Smooth muscle cell (in vitro differentiated cells): Measurements from ENCODE around the gene SLC4A5. TPM values are rescaled to one million over a fixed set of nuclear protein-coding genes. Genes with fewer than 3 reads are reported as not detected.

Source experiments
- DNase-seq: peaks from one replicate; lab custom pipeline; 2025; ENCODE audit not compliant: unreplicated experiment; lab: John Stamatoyannopoulos, UW
- H2AFZ ChIP-seq: fragments of 200-600 bp; sonication (generic); 2 replicates; pipeline ENCODE4 v1.6.0; 2016; ENCODE audit warnings: antibody characterized with exemption, low read depth, mild to moderate bottlenecking
- H3F3A ChIP-seq: fragments of 200-600 bp; sonication (generic); 2 replicates; pipeline ENCODE4 v1.6.0; 2017; ENCODE audit warnings: antibody characterized with exemption, low read depth
- H3K27ac ChIP-seq: fragments of 200-600 bp; sonication (generic); 2 replicates; pipeline ENCODE4 v1.5.1; 2016; ENCODE audit warnings: low read depth, mild to moderate bottlenecking
- H3K27me3 ChIP-seq: fragments of 200-600 bp; sonication (generic); 2 replicates; pipeline ENCODE4 v1.6.1; 2016; ENCODE audit warnings: low read depth, mild to moderate bottlenecking
- H3K36me3 ChIP-seq: fragments of 200-600 bp; sonication (generic); 2 replicates; pipeline ENCODE4 v1.5.1; 2016; ENCODE audit warnings: low read depth
- H3K4me1 ChIP-seq: fragments of 200-600 bp; sonication (generic); 2 replicates; pipeline ENCODE4 v1.5.1; 2016; ENCODE audit warnings: low read depth
- H3K4me2 ChIP-seq: fragments of 200-600 bp; sonication (generic); 2 replicates; pipeline ENCODE4 v1.6.0; 2016; ENCODE audit warnings: mild to moderate bottlenecking
- H3K4me3 ChIP-seq: fragments of 200-600 bp; sonication (generic); 2 replicates; pipeline ENCODE4 v1.5.1; 2016; ENCODE audit warnings: mild to moderate bottlenecking
- H3K79me2 ChIP-seq: fragments of 200-600 bp; sonication (generic); 2 replicates; pipeline ENCODE4 v1.6.0; 2016; ENCODE audit warnings: low read depth, mild to moderate bottlenecking
- H3K9ac ChIP-seq: fragments of 200-600 bp; sonication (generic); 2 replicates; pipeline ENCODE4 v1.6.0; 2016; ENCODE audit warnings: low read depth
- H3K9me3 ChIP-seq: fragments of 200-600 bp; sonication (generic); replicated peaks from 2 replicates; pipeline ENCODE4 v1.5.1; 2016; ENCODE audit warnings: low read depth
- H4K20me1 ChIP-seq: fragments of 200-600 bp; sonication (generic); 2 replicates; pipeline ENCODE4 v1.6.0; 2016; ENCODE audit warnings: low read depth
- CTCF ChIP-seq: fragments of 200-600 bp; sonication (generic); IDR thresholded peaks from 2 replicates; pipeline ENCODE4 v1.5.1; 2017; ENCODE audit warnings: borderline replicate concordance, mild to moderate bottlenecking, antibody characterized with exemption; ENCODE audit not compliant: insufficient read depth, poor library complexity, severe bottlenecking
- whole genome bisulfite sequencing: methylation state at CpG from one replicate; pipeline ENCODE4 v1.1.7; 2016; ENCODE audit warnings: low lambda C conversion rate; 5-methylcytosine and 5-hydroxymethylcytosine counted together
- polyA plus RNA-seq: library from polyadenylated mRNA; unstranded; fragments of >200 nt; fragmentation: Nextera tagmentation; extraction: Ambion mirVana; gene quantifications from 2 replicates; pipeline ENCODE4 v1.2.1, GENCODE V29; 2016
- small RNA-seq: library from RNA; depleted of rRNA; stranded (forward); fragments of <200 nt; gene quantifications from one replicate; pipeline ENCODE3, GENCODE V24; 2014
- total RNA-seq: library from RNA; depleted of rRNA; stranded (reverse); fragments of >200 nt; gene quantifications from 2 replicates; pipeline ENCODE4 v1.2.3, GENCODE V29; 2014

SLC4A5 gene
- total and polyA plus RNA-seq, 2 experiments from 2014 or later = 0.46 to 0.99 TPM

GRCh38 chr2:74168739-74169138, 174.5 kb downstream of the SLC4A5 start:
- H3K4me1 ChIP-seq = no peaks in the 10 kb centered on the region
- WGBS = 92% methylated on average over 2 of the region's 2 CpGs
- peaks cover 71% of the 10 kb centered on the region for H4K20me1 ChIP-seq
- no peaks in the 10 kb centered on the region for H3K9me3 ChIP-seq
- peaks cover 93% of the 10 kb centered on the region for H3K79me2 ChIP-seq
- H3K4me2 ChIP-seq = no peak overlapping the region
- H2AFZ ChIP-seq = no peak overlapping the region
- no peak for DNase-seq
- H3K4me3 ChIP-seq = no peak overlapping the region
- H3K27me3 ChIP-seq = no peaks in the 10 kb centered on the region
- peaks cover 42% of the 10 kb centered on the region for H3K36me3 ChIP-seq
- no peak for TF ChIP-seq CTCF
- no peak overlapping the region for H3K9ac ChIP-seq
- H3K27ac ChIP-seq = no peak overlapping the region
- no peaks in the 10 kb centered on the region for H3F3A ChIP-seq

Small RNA genes lying within 50 kb of the gene (small RNA-seq; reads per million reads assigned to genes)
- not detected for gene RNU6-542P
- gene TAF13P2 = 0.16 reads per million

Other genes with a start within 250 kb of the SLC4A5 start
- gene BOLA3, start 195.5 kb downstream of the SLC4A5 start, total RNA-seq = 87.5 and 99.7 TPM in 2 replicates
- 93.8 and 100 TPM in 2 replicates for gene BOLA3, start 195.5 kb downstream of the SLC4A5 start, polyA plus RNA-seq
- gene MOB1A, start 164.5 kb downstream of the SLC4A5 start, total RNA-seq = 98.1 and 140 TPM in 2 replicates
- gene MOB1A, start 164.5 kb downstream of the SLC4A5 start, polyA plus RNA-seq = 41.5 and 45.2 TPM in 2 replicates
- gene MTHFD2, start 144.8 kb downstream of the SLC4A5 start, total RNA-seq = 136 and 159 TPM in 2 replicates
- 63.6 and 74.2 TPM in 2 replicates for gene MTHFD2, start 144.8 kb downstream of the SLC4A5 start, polyA plus RNA-seq
- 60.7 and 65.8 TPM in 2 replicates for gene DCTN1, start 36.9 kb upstream of the SLC4A5 start, total RNA-seq
- 98.3 and 105 TPM in 2 replicates for gene DCTN1, start 36.9 kb upstream of the SLC4A5 start, polyA plus RNA-seq
- gene C2orf81, start 78.2 kb upstream of the SLC4A5 start, total RNA-seq = 0.54 and 1.3 TPM in 2 replicates
- 2.4 and 3.5 TPM in 2 replicates for gene C2orf81, start 78.2 kb upstream of the SLC4A5 start, polyA plus RNA-seq
- 35.0 and 52.3 TPM in 2 replicates for gene WDR54, start 78.3 kb upstream of the SLC4A5 start, total RNA-seq
- gene WDR54, start 78.3 kb upstream of the SLC4A5 start, polyA plus RNA-seq = 59.2 and 84.5 TPM in 2 replicates
- 31.4 and 32.5 TPM in 2 replicates for gene RTKN, start 98.5 kb upstream of the SLC4A5 start, total RNA-seq
- gene RTKN, start 98.5 kb upstream of the SLC4A5 start, polyA plus RNA-seq = 60.5 and 69.7 TPM in 2 replicates
- gene INO80B, start 111.7 kb upstream of the SLC4A5 start, total RNA-seq = 4.7 and 8.0 TPM in 2 replicates
- gene INO80B, start 111.7 kb upstream of the SLC4A5 start, polyA plus RNA-seq = 10.4 and 23.0 TPM in 2 replicates
- gene WBP1, start 115.0 kb upstream of the SLC4A5 start, total RNA-seq = 63.9 and 90.8 TPM in 2 replicates
- gene WBP1, start 115.0 kb upstream of the SLC4A5 start, polyA plus RNA-seq = 117 and 123 TPM in 2 replicates
- 46.2 and 49.0 TPM in 2 replicates for gene MOGS, start 122.0 kb upstream of the SLC4A5 start, total RNA-seq
- 38.3 and 45.5 TPM in 2 replicates for gene MOGS, start 122.0 kb upstream of the SLC4A5 start, polyA plus RNA-seq
- gene MRPL53, start 129.3 kb upstream of the SLC4A5 start, total RNA-seq = 12.0 and 18.2 TPM in 2 replicates
- 76.8 and 85.4 TPM in 2 replicates for gene MRPL53, start 129.3 kb upstream of the SLC4A5 start, polyA plus RNA-seq
- gene CCDC142, start 139.6 kb upstream of the SLC4A5 start, total RNA-seq = 5.5 and 8.0 TPM in 2 replicates
- 7.7 and 10.8 TPM in 2 replicates for gene CCDC142, start 139.6 kb upstream of the SLC4A5 start, polyA plus RNA-seq
- 18.7 and 23.3 TPM in 2 replicates for gene TTC31, start 139.7 kb upstream of the SLC4A5 start, total RNA-seq
- 17.3 and 19.9 TPM in 2 replicates for gene TTC31, start 139.7 kb upstream of the SLC4A5 start, polyA plus RNA-seq
- 1.7 and 2.4 TPM in 2 replicates for gene LBX2, start 156.2 kb upstream of the SLC4A5 start, total RNA-seq
- gene LBX2, start 156.2 kb upstream of the SLC4A5 start, polyA plus RNA-seq = 1.5 and 1.6 TPM in 2 replicates
- 19.1 and 23.7 TPM in 2 replicates for gene PCGF1, start 164.3 kb upstream of the SLC4A5 start, total RNA-seq
- 29.3 and 34.3 TPM in 2 replicates for gene PCGF1, start 164.3 kb upstream of the SLC4A5 start, polyA plus RNA-seq
- gene TLX2, start 171.0 kb upstream of the SLC4A5 start, total RNA-seq = not detected in 2 replicates
- 0.80 TPM in 1 of 2 replicates, not detected in the other for gene TLX2, start 171.0 kb upstream of the SLC4A5 start, polyA plus RNA-seq
- gene DQX1, start 182.8 kb upstream of the SLC4A5 start, total RNA-seq = 0.09 and 0.27 TPM in 2 replicates
- gene DQX1, start 182.8 kb upstream of the SLC4A5 start, polyA plus RNA-seq = 0.57 TPM in 1 of 2 replicates, not detected in the other
- 83.4 and 104 TPM in 2 replicates for gene AUP1, start 186.3 kb upstream of the SLC4A5 start, total RNA-seq
- gene AUP1, start 186.3 kb upstream of the SLC4A5 start, polyA plus RNA-seq = 138 and 170 TPM in 2 replicates
- 19.1 and 19.2 TPM in 2 replicates for gene HTRA2, start 186.5 kb upstream of the SLC4A5 start, total RNA-seq
- gene HTRA2, start 186.5 kb upstream of the SLC4A5 start, polyA plus RNA-seq = 30.4 and 35.2 TPM in 2 replicates
- 123 and 139 TPM in 2 replicates for gene LOXL3, start 210.5 kb upstream of the SLC4A5 start, total RNA-seq
- 109 and 190 TPM in 2 replicates for gene LOXL3, start 210.5 kb upstream of the SLC4A5 start, polyA plus RNA-seq
- 11.7 and 17.8 TPM in 2 replicates for gene DOK1, start 211.3 kb upstream of the SLC4A5 start, total RNA-seq
- gene DOK1, start 211.3 kb upstream of the SLC4A5 start, polyA plus RNA-seq = 32.9 and 41.3 TPM in 2 replicates